ENCODE results near the gene CNTNAP2. TPM values are rescaled to one million over a fixed set of nuclear protein-coding genes. Genes with fewer than 3 reads are reported as not detected.

Gene CNTNAP2
- total RNA-seq, 2 donors from 2014 or later: 0.29 to 1.1 TPM

DNA sequence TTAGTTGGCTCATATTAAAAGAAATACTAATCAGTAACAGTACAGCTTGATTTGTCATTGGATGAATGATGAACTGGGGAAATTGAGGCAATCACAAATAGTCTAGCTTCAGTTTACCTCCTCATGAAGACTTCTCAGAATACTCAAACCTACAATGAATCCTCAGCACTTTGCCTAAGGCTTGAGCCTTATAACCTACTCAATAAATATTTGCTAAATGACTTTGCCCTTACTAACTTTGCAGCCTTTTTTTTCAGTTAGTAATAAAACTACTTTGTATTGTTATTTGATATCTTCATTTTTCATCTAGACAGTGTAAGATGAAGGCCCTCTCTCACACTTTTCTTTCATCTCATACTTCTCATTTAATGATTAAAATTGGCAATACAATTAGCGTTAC, 1311.5 kb downstream of the CNTNAP2 start:
- no peak for DNase-seq
- no peak for ATAC-seq
- intact Hi-C loops (cut with DNase I): no loop called here

DNA sequence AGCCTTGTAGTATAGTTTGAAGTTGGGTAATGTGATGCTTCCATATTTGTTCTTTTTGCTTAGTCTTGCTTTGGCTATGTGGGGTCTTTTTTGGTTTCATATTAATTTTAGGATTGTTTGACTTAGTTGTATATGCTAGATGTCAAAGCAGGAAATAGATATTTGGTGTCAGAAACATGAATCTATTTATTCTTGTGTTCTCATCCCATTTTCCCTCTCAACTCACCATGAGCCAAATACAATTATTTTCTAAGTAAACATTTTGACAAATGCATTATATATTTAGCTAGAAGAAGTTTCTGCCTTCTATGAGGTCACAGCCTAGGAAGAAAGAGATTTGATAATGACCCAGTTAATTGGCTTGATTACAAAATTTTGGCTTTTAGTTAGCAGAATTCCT, 1313.4 kb downstream of the CNTNAP2 start:
- intact Hi-C loops (cut with DNase I): no loop called here
- no peak for DNase-seq
- ATAC-seq: no peak

DNA sequence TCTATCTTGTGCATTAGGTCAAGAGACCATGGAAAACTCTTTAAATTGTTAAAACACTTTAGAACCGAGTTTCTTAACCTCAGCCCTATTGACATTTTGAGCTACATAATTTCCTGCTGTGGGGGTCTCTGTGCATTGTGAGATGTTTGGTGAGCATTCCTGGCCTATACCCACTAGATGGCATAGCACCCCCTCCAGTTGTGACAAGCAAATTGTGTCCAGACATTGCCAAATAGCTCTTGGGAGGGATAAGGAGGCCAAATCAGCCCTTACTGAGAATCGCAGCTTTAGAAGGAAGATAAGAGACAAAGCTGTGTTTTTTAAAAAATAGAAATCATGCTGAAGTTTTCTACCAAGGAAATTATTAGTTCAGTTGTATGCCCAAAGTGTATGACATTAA, 1315.5 kb downstream of the CNTNAP2 start:
- DNase-seq (no peak), ATAC-seq (no peak)
- intact Hi-C loops (cut with DNase I): no loop called here

DNA sequence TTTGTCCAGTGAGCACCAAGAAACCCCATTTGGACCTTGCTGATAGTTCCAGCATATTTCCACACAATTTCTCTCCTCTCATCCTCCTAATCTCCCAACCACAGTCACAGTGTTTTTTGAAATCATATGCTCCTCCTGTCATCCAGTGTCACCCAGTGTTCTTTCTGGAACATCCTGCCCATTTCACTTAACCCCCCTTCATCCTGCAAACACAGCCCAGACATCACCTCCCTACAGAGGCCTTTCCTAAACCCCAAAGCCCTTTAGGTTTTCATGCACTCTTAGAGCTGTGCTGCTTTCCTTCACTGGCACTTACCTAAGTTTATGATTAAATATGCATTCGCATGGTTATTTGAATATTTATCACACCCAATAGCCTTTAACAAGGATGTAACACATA, 1316.0 kb downstream of the CNTNAP2 start:
- ATAC-seq (no peak), DNase-seq (no peak)
- intact Hi-C loops (cut with DNase I): no loop called here

DNA sequence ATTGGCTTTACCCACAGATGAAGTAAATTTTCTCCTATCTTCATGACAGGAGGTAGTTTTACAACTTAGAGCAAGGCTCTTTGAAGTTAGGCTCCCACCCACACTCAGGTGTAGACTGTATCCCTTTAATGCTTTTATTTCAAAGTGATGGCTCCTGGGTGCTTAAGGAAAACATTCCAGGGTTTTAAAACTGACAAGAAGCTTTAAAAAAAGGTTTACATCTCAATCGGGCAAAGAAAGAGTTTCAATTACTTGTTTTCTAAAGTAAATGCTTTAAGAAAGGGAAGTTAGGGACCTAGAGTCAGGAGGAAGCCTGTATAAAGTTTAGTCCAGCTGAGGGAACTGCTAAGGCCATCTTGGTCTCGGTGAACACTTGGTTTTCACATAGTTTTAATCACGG, 1320.1 kb downstream of the CNTNAP2 start:
- DNase-seq: no peak
- intact Hi-C loops (cut with DNase I): no loop called here
- no peak for ATAC-seq

- DNase-seq (no peak), ATAC-seq (no peak)
- intact Hi-C loops (cut with DNase I): no loop called here
These were observed 1321.6 kb downstream of the CNTNAP2 start for GRCh38 chr7:147438216-147438615.

- ATAC-seq: no peak
- intact Hi-C loops (cut with DNase I): no loop called here
These were observed 1327.3 kb downstream of the CNTNAP2 start for GRCh38 chr7:147443942-147444341.

DNA sequence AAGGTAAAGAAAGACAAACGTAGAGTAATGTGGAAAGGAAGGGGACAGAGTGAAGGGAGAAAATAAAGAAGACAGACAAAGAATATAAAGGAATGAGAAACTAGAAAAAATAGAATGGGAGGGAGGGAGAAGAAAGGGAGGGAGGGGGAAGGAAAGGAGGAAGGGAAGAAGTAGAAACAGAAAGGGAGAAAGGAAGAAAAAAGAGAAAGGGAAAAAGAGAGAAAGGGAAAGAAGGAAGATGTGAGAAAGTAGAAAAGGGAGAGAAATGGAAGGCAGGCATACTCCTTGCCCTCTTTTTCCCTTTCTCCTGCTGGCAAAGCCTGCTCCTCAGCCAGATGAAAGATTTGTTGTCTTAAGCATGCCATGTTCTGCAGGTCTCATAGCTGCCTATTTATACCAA, 1336.2 kb downstream of the CNTNAP2 start:
- ATAC-seq (no peak), DNase-seq (no peak)
- intact Hi-C loops (cut with DNase I): no loop called here

More at GRCh38 chr7:147443942-147444341, 1327.3 kb downstream of the CNTNAP2 start:
- DNase-seq: no peak

DNA sequence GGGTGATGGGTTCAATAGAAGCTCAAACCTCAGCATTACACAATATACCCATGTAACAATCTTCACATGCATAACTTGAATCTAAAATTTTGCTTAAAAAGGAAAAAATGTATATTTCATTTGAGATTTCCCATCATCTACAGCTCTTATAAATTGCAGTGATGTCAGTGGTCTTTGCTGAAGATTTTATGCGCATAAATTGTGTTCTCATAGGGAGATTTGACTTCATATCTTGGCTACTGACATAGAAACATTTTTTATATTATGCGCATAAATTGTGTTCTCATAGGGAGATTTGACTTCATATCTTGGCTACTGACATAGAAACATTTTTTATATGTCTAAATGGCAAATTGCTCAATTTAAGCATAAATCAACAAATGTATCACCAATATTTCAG, 1348.6 kb downstream of the CNTNAP2 start:
- intact Hi-C loops (cut with DNase I): no loop called here
- ATAC-seq: no peak
- no peak for DNase-seq

GRCh38 chr7:147472556-147472955, 1356.0 kb downstream of the CNTNAP2 start:
- intact Hi-C loops (cut with DNase I): no loop called here
- DNase-seq (no peak), ATAC-seq (no peak)

GRCh38 chr7:147474862-147475261, 1358.3 kb downstream of the CNTNAP2 start:
- no peak for ATAC-seq
- intact Hi-C loops (cut with DNase I): no loop called here

GRCh38 chr7:147477526-147477925, 1360.9 kb downstream of the CNTNAP2 start:
- ATAC-seq (no peak), DNase-seq (no peak)
- intact Hi-C loops (cut with DNase I): no loop called here

More at GRCh38 chr7:147474862-147475261, 1358.3 kb downstream of the CNTNAP2 start:
- DNase-seq: no peak

DNA sequence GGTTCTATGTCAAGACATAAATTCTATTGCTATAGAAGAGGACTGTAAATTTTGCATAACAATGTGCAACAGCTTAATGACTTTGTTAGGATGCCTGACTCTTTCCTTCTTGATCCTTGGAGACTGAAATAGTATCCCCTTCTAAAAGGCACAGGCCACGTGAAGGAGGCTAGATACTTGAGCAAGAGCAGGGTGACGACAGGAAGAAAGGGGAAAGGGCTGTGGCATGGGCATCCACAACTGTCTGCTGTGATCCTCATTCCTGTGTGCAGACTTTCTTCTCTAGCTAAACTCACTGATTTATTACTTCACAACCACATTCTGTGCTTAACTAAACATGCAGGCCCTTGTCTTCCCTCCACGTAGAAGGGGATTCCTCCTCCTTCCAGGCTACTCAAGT, 1362.2 kb downstream of the CNTNAP2 start:
- DNase-seq: no peak
- intact Hi-C loops (cut with DNase I): no loop called here
- ATAC-seq: no peak

DNA sequence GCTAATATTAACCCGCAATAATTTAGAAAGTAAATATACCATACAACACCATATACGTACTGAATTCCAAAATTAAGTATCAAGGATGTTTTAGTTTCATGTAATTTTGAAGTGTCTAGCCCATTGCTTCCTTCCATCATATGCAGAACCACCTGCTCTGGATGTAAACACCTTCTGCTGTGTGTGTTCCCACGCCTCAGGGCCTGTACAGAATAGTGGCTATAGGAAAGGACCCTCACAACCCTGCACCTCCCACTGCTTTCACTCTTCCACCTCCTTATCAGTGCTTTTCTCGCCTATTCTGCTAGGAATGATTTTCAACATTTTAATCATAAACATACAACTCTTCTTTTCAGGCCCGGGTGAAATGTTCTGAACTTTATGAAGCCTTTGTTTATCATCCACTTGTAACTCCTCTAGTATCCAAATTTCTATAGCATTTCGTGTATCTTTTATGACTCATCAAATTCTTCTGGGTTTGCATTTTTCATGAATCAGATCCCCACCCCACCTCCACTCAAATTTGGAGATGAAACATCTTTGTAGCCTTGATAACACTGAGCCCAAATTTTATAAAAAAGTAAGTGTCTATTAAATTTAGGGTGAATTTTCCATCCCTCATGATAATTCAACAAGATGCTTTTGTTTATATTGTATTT, 1367.2 kb downstream of the CNTNAP2 start:
- intact Hi-C loops (cut with DNase I): no loop called here
- ATAC-seq (no peak), DNase-seq (no peak)

GRCh38 chr7:147485660-147486210, 1369.1 kb downstream of the CNTNAP2 start:
- no peak for DNase-seq
- ATAC-seq: no peak
- intact Hi-C loops (cut with DNase I): no loop called here

- no peak for ATAC-seq
- intact Hi-C loops (cut with DNase I): no loop called here
These were observed 1376.0 kb downstream of the CNTNAP2 start for GRCh38 chr7:147492606-147493005.

DNA sequence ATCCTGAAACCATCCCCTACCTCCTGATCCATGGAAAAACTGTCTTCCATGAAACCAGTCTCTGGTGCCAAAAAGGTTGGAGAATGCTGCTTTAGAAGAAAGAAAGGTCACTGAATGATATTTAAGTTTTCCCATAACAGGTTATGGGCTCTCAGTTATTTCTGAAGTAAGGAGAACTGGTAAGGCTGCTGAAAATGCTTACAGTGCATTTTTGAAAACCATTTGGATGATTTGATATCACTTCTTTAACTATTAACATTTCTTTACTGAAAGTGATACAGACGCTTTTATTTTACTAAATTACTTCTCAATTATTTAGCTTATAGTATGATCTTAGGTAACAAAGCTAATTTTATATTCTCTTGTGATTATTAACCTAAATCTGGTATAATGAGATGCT, 1379.6 kb downstream of the CNTNAP2 start:
- ATAC-seq: no peak
- DNase-seq: no peak
- intact Hi-C loops (cut with DNase I): no loop called here

More at GRCh38 chr7:147492606-147493005, 1376.0 kb downstream of the CNTNAP2 start:
- no peak for DNase-seq

DNA sequence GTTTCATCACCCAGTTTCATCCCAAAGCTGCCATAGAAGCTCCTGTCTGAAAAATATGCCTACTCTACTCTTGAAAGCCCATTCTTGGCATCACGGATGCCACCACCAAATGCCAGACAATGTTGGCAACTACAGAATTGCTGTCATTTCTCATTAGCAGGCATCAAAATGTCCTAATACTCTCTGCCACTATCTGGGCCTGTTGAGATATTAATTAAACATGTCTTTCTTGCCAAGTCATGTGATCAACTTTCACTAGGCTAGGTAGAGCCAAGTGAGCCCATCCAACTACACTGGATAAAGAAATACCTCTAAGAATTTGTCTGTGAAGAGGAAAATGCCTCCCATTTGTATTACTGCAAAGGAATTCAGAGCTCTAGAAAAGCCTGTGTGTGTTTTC, 1380.6 kb downstream of the CNTNAP2 start:
- DNase-seq (no peak), ATAC-seq (no peak)
- intact Hi-C loops (cut with DNase I): no loop called here

DNA sequence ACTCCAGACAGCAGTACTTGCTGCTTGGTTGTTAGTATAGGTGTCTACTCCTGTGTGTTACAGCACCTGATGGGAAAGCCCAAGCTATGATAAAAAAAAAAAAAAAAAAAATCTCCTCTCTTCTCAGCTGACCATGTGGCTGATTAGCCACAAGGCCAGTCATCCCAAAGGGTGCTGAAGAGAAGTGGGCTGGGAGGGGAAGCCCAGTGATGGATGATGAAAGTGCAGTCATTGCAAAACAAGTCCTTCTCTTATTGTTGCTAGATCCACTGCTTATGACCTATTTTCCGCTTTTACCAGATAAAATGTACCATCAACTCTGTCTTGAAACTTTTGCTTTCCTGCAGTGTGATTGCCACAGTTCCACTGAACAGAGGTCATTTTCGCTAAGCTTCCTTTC, 1381.5 kb downstream of the CNTNAP2 start:
- DNase-seq: no peak
- peak in 1 of 2 donors; percentile 30 for ATAC-seq
- intact Hi-C loops (cut with DNase I): no loop called here

DNA sequence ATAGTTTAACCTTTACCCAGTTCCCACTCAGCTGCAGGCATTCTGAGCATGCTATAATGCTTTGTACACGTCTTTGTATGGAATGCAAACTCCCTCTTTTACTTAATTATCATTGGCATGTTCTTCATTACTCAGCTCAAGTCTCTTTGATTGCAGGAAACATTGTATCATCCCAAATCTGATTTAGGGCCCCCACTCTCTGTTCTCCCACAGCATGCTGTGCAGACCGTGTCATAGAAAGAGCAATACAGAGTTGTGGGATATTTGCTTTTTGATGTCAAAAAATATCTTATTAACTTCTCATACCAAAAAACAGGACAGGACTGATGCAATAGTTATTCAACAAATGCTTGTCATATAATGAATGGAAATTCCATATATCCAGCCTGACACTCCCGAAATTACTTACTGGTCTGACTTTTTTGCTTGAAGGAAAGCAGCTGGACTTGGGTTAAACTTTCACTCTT, 1392.5 kb downstream of the CNTNAP2 start:
- DNase-seq: no peak
- intact Hi-C loops (cut with DNase I): no loop called here
- ATAC-seq: no peak

DNA sequence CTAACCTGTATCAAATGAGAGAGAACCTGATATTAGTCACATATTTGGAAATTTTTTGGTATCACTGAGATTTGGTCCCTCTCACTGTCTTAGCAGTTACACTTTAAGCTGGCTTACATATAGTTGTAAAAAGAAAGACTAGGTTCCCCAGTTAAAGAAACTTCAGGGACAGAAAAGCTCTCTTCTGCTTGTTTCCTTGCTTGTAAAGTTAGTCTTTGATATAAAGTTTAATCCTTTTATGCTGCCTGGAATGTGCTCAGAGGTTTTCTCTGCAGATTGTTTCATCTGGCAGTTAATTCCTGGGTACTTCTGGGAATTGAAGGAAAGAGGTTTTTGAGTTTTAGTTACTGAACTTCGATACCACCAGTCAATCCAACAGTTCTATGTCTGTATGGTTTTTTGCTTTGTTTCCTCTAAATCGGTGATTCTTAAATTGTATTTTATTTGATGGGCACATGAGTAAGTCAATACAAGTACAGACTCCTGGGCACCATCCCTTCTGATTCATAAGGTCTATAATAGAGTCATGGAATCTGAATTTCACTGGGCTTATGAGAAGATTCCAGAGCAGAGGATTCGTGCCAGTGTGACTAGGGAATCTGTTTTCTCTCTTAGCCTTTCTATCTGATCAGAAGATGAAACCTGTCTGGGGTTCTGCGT, 1393.1 kb downstream of the CNTNAP2 start:
- ATAC-seq (no peak), DNase-seq (no peak)
- intact Hi-C loops (cut with DNase I): no loop called here

Data from left cardiac atrium (tissue), 4 donors.